Measurements from ENCODE around the gene NLRP6.

Gene NLRP6

GRCh38 chr11:294780-295179 lies 16.6 kb downstream of the NLRP6 start:
- no peak for DNase-seq

- DNase-seq, result no peak
Observed at GRCh38 chr11:295351-296170, 17.4 kb downstream of the NLRP6 start.

- no peak for DNase-seq
Observed at GRCh38 chr11:296171-297050, 18.2 kb downstream of the NLRP6 start.

DNA sequence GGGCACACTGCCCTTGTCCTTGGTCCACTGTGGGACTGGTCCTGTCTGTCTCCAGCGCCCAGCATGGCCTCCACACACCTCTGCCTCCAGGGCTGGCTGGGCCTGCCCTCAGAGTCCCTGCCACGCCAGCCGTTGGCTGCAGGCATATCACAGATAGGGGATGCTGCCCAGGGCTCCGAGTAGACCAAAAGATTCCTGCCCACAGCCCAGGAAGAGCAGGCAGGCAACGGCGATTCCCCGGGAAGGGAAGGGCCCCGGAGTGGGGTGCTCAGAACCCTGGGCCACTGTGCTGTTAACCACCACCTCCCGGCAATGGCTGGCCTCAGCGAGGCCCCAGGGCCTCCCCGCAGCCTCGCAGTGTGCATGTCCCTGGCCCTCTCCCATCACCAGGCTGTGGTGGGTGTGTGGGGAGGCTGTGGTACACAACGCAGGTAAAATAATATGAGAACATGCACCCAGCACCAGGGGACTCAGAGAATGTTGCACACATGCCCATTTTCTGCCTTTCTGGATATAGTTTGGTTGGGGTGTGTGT lies 18.9 kb downstream of the NLRP6 start:
- DNase-seq, result no peak

DNA sequence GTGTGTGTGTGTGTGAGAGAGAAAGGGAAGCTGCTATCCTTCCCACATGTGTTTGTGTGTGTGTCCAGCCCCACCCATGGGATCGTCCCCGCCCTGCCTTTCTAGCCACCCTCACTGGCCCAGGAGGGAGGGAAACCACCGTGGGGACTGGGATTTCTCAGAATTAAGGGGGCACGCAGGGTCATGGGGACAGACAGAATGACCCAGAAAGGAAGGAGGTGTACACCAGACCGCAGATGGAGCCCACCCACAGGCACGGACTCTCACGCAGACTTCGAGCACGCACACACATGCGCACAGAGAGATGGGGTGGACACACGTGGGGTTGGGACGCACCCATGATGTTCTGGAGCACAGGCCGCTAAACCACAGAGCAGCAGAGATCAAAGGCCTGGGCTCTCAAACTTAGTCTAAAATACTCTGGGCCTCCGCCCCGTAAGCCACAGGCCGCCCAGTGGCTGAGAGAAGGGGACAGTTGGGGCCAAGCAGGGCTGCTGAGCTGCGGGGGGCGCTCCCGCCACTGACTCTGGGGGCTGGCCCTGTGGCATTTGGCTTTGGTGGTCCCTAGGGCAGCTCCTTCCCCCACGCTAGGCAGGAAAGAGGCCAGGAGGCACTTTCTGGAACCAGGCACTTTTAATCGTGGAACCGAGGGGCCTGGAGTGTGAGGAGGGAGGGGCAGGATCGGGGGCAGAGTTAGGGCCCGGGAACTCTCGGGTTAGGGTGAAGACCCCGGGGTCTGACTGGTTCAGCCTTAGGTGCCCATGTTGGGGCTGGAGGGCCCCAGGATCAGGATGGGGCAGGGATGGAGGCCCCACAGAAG lies 19.6 kb downstream of the NLRP6 start:
- DNase-seq, result no peak

- no peak for DNase-seq
Observed at GRCh38 chr11:298406-299065, 20.3 kb downstream of the NLRP6 start.

GRCh38 chr11:299081-299891 lies 21.1 kb downstream of the NLRP6 start, which contains the start of gene IFITM5:
Gene IFITM5, minus strand, starts transcription at chr11:299526. Its CDS starts 36 bp downstream, at chr11:299490.
- DNase-seq, result no peak

GRCh38 chr11:299951-300735 lies 21.9 kb downstream of the NLRP6 start:
- DNase-seq, result no peak

DNA sequence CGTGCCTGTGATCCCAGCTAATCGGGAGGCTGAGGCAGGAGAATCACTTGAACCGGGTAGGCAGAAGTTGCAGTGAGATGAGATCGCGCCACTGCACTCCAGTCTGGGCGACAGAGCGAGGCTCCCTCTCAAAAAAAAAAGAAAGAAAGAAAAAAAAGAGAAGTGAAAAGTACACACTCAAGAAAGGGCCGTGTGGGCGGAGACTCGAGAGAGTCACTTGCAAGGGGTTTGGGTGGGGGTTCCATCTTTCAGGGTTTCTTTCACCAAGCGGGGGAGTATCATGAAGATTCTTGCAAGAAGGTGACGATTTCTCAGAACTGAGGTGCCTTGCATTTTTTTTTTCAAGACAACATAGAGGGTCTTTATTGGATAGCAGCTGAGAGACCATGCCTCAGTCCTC lies 25.2 kb downstream of the NLRP6 start:
- DNase-seq, result no peak

DNA sequence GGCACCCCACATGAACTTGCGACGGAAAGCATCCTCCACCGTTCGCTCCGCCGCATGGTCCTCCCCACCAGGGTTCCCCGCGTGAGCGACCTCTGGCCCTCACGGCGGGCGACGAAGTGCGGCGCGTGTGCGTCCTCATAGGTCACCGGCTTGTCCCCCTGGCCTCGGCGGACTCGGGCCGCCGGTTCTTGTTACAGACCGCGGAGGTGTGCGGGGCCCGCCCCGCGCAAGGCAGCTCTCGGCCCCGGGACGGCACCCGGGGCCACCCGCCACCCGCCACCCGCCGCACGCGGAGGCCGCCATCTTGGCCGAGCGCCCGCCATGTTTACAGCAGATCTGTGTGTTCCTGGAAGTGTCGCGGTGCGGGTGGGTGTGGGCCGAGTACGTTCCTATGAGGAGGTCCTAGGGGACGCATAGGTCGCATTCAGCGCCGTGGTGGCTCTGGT lies 25.9 kb downstream of the NLRP6 start:
- no peak for DNase-seq

DNA sequence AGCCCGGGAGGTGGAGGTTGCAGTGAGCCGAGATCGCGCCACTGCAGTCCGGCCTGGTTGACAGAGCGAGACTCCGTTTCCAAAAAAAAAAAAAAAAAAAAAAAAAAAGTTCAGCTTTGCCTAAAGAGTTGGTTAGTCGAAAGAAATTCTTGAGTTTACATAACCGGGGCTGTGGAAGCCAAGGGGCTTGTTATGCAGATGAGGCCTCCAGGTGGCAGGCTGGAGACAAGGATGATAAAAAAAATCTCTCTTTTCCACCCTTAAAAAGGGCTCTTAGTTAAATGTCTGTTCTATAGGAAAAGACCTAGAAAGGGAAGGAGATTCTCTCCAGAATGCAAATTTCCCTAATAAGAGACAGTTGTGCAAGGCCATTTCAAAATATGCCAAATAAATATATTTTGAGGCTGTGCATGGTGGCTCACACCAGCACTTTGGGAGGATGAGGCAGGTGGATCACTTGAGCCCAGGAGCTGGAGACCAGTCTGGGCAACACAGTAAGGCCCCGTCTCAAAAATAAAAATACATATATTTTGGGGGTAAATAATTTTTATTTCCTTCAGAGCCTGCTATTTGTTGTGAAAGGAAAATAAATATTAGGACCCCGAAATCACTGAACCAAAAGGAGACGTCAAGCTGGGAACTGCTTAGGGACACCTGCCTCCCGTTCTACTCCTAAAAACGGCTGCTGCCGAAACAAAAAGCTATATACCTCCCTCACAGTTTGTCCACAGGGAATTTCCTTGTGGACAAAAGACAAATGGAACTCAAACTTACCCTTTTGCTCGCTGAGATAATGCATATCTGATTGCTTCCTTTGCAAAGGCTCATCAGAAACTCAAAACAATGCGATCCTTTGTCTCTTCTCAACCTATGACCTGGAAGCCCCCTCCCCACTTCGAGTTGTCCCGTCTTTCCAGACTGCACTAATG lies 27.0 kb downstream of the NLRP6 start:
- peak in 2 of 4 experiments; percentile 38 to 52 for DNase-seq

GRCh38 chr11:305844-306211 lies 27.6 kb downstream of the NLRP6 start:
- no peak for DNase-seq

GRCh38 chr11:306645-307371 lies 28.6 kb downstream of the NLRP6 start:
- no peak for DNase-seq

- peak in 1 of 4 experiments; percentile 34 for DNase-seq
Observed at GRCh38 chr11:307766-308708, 29.8 kb downstream of the NLRP6 start, which contains the start of gene IFITM2. Gene IFITM2, plus strand, starts transcription at chr11:307816. Its CDS starts 377 bp downstream, at chr11:308193.

DNA sequence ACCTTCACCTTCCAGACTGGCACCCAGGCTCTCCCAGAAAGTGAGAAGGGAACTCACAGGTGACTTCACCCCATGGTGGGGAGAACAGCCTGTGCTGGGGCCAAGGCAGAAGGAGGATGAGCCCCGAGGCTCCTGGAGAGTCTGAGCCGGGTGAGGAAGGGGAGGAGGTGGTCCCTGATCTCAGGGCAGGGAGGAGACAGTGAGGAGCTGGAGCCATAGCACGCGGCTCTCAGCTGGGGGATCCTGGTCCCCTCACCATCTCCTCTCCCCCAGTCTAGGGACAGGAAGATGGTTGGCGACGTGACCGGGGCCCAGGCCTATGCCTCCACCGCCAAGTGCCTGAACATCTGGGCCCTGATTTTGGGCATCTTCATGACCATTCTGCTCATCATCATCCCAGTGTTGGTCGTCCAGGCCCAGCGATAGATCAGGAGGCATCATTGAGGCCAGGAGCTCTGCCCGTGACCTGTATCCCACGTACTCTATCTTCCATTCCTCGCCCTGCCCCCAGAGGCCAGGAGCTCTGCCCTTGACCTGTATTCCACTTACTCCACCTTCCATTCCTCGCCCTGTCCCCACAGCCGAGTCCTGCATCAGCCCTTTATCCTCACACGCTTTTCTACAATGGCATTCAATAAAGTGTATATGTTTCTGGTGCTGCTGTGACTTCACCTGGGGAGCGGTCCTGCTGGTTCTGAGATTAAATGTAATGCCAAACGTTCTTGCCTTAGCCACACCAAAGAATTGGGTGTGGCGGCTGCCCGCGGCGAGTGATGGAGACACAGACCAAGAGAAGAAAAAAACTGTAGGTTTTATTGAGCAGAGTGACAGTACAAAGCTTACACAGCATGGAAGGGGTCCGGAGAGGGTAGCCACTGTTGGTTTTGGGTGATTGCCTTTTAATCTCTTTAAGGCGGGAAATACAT lies 30.8 kb downstream of the NLRP6 start:
- peak in 1 of 4 experiments; percentile 23 for DNase-seq

All from activated naive CD4-positive, alpha-beta T cell (primary cell).